PFSK-1 (cell line): ENCODE results near the gene BRMS1.

Source experiments
- FOXP2 ChIP-seq: optimal IDR thresholded peaks from 2 replicates; pipeline ENCODE3; 2011; ENCODE audit warnings: borderline replicate concordance, control low read depth, inconsistent platforms; ENCODE audit not compliant: insufficient read depth; ENCODE audit errors: extremely low read length, extremely low read depth
- POLR2AphosphoS5 ChIP-seq: IDR thresholded peaks from 2 replicates; pipeline ENCODE4 v1.6.1; 2012; ENCODE audit warnings: low read depth, mild to moderate bottlenecking, control low read depth, low read length, moderate library complexity
- SIN3A ChIP-seq: IDR thresholded peaks from 2 replicates; pipeline ENCODE4 v1.6.1; 2012; ENCODE audit warnings: mild to moderate bottlenecking, low read length, moderate library complexity, borderline replicate concordance; ENCODE audit not compliant: insufficient read depth
- TAF1 ChIP-seq: IDR thresholded peaks from 2 replicates; pipeline ENCODE4 v1.6.1; 2012; ENCODE audit warnings: low read length, control low read depth, borderline replicate concordance; ENCODE audit not compliant: insufficient read depth
- TF ChIP-seq, protein P1 (sequence below), 2 experiments: IDR thresholded peaks; 2 replicates each; pipeline versions ENCODE4 v1.6.1 to v1.8.0; 2011 to 2012; ENCODE audit warnings: low read depth in 2 of 2, low read length in 2 of 2, control low read depth in 1 of 2, inconsistent platforms in 1 of 2, mild to moderate bottlenecking in 1 of 2, moderate library complexity in 1 of 2; ENCODE audit not compliant: insufficient read depth in 1 of 2

Gene BRMS1

DNA sequence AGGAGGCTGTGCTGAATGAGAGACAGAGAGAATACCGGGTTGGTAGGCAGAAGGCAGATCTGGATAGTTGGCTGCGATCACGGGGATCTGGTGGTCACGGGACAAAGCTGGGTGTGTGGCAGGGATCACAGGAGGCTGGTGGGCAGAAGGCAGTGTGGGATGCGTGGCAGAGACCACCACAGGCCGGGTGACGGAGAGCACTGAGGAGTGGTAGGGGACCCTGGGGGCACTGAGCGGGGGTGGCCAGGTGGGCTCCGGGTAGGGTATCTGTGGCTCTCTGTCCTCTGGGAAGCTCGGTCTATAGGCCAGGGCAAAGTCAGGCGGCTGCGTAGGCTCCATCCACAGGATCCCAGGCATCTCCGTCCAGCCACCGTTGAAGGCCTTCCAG is 29.4 kb downstream of the BRMS1 start:
- TF ChIP-seq SIN3A (no peak), POLR2AphosphoS5 (no peak), TAF1 (no peak), FOXP2 (no peak)
- TF ChIP-seq, protein P1, sequence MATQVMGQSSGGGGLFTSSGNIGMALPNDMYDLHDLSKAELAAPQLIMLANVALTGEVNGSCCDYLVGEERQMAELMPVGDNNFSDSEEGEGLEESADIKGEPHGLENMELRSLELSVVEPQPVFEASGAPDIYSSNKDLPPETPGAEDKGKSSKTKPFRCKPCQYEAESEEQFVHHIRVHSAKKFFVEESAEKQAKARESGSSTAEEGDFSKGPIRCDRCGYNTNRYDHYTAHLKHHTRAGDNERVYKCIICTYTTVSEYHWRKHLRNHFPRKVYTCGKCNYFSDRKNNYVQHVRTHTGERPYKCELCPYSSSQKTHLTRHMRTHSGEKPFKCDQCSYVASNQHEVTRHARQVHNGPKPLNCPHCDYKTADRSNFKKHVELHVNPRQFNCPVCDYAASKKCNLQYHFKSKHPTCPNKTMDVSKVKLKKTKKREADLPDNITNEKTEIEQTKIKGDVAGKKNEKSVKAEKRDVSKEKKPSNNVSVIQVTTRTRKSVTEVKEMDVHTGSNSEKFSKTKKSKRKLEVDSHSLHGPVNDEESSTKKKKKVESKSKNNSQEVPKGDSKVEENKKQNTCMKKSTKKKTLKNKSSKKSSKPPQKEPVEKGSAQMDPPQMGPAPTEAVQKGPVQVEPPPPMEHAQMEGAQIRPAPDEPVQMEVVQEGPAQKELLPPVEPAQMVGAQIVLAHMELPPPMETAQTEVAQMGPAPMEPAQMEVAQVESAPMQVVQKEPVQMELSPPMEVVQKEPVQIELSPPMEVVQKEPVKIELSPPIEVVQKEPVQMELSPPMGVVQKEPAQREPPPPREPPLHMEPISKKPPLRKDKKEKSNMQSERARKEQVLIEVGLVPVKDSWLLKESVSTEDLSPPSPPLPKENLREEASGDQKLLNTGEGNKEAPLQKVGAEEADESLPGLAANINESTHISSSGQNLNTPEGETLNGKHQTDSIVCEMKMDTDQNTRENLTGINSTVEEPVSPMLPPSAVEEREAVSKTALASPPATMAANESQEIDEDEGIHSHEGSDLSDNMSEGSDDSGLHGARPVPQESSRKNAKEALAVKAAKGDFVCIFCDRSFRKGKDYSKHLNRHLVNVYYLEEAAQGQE (IDR thresholded peaks at IDR 0.05; ENCODE audit: insufficient read depth in 1 of 2, low read depth in 2 of 2, low read length in 2 of 2) = no peak

DNA sequence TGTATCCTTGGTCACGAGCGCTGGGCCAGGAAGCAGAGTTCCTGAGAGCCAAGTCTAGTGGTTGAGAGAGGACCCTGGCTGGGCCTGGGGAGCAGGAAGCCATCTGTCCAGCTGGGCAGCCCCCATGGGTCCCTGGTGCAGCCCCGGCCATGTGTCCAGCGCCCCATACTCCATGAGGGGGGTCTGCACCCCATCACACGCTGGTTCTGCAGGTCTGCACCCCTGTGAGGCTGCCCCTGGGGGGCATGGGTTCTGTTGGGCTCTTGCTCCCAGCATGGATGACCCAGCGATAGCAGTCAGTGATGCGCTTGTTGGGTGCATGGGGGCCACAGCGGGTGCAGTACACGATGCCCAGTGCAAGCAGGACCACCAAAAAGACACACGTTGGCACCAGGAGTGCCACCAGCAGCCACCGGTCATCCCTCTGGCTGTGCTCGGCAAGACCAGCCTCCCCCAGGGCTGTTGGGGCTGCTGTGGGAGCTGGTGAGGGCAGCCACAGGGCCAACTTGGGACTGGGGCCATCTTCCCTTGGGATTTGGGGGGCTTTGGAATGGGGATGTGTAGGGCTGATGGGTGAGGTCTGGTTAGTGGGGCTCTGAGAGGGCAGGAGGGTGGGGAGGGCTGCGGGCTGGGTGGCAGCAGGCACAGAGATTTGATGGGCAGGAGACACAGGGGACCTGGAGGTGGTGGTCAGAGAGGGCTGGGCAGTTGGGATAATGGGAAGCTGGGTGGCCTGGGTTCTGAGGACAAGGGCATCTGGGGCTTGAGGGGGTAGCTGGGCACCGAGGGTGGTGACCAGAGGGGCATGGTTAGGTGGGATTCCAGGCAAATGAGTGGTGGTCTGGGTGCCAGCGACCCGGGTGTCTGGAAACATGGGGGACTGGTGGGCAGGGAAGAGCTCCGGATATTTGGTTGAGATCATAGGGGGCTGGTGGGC is 30.1 kb downstream of the BRMS1 start:
- no peak for TF ChIP-seq TAF1
- TF ChIP-seq SIN3A = no peak
- no peak for TF ChIP-seq FOXP2
- no peak for TF ChIP-seq POLR2AphosphoS5
- TF ChIP-seq, protein P1 (IDR thresholded peaks at IDR 0.05; ENCODE audit: insufficient read depth in 1 of 2, low read depth in 2 of 2, low read length in 2 of 2) = no peak

DNA sequence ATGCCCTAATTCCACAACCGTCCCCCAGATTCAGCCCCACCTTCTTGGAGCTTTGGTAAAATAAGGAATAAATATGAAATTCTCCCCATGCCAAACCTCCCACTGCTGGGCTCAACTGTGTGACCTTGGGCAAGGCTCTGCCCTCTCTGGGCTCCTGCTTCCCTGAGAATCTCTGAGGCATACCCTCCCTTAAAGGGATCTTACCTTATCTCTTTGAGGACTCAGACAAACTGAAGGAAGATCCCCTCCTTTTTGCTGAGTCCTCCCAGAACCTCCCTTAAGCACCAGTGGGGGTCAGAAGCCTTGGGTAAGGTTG is 30.8 kb downstream of the BRMS1 start:
- no peak for TF ChIP-seq TAF1
- TF ChIP-seq, protein P1 (IDR thresholded peaks at IDR 0.05; ENCODE audit: insufficient read depth in 1 of 2, low read depth in 2 of 2, low read length in 2 of 2) = no peak
- no peak for TF ChIP-seq FOXP2
- TF ChIP-seq POLR2AphosphoS5 = no peak
- no peak for TF ChIP-seq SIN3A

DNA sequence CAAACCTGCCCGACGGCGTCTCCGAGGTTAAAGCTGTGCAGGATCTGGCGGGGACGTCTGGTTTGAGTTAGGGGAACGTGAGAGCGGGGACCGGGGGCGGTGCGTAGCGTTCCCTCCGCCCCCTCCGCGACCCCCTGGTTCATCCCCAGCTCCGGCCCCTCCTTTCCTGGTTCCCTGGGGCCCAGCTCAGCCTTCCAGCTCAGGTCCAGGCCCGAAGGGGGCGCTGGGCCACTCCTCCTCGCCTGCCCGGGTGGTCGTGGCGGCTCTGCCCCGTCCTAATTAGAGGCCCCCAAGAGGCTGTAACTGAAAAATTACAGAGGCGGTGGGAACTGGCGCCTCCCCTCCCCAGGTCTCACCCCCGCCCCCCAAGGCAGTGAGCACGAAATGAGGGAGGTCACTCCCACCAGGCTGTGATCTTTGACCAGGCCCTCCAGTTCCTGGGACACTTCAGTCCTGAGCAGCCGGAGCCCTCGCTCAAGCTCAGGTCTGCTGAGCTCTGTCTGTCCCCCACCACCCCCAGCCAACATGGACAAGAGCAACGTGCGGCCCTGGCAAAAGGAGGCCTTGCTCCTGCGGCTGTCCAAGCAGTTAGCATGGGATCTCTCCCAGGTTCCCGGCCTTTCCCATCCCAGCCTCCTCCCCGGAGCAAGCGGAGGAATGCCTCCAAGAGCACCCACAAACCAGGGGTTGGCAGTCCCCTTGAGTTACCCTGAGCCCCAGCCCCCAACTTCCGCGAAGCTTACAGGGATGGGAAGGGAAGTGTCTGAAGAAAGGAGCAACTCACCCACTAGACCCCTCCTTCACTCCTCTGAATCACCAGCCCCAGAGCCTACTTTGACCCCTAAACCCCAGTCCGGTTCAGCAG is 31.4 kb downstream of the BRMS1 start:
- no peak for TF ChIP-seq POLR2AphosphoS5

DNA sequence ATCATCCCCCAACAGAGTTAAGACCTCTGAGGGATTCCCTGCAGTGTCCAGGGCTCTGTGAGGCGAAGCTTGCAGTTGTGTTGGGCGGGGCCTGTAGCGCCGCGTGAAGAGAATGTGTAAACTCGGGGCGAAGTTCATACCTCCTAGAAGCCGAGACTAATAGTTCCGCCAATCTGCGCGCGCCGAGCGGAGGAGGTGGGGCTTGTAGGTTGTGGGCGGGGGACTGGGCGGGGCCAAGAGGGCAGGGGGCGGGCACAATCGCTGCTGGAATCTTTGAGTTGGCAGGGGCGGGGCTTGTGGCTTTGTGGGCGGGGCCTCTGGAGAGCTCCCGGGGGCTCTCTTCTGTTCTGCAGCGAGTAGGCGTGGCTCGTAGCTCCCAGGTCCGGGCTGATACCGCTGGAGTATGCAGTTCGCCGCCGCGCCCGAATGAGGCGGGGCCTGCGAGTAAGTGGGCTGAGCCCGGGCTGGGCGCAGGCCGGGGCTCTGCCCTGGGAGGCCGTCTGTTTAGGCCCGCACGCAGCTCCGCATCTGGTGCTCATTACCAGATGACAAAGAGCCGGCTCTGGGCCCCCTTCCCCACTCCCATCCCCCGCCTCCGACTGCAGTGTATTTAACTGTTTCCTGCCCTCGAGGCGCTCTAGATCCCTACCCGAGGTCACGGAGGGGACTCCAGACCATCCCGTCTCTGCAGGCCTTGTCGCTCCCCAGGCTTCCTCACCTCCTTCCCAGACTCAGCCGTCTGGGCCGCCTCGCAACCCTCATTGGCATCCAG is 32.2 kb downstream of the BRMS1 start:
- TF ChIP-seq FOXP2 (no peak), TAF1 (no peak), SIN3A (peak; percentile 51; the same call in 1 of the 2 replicates), POLR2AphosphoS5 (peak; percentile 58)
- TF ChIP-seq, protein P1 (IDR thresholded peaks at IDR 0.05; ENCODE audit: insufficient read depth in 1 of 2, low read depth in 2 of 2, low read length in 2 of 2) = 0 out of 4 replicates have a peak, but pooled peaks of 1 of the 2 experiments have one; percentile 22
